Cardiac fibroblast (primary cell): ENCODE data around the gene HYI.

Experiments
- DNase-seq, 2 donors: peaks; one replicate each; pipeline versions ENCODE4 v3.0.0 to v3.0.0-alpha.2; 2010; ENCODE audit warnings: low read depth in 2 of 2
- H3K4me3 ChIP-seq, 2 donors: replicated peaks in 1 of 2; 1 replicate in 1 of 2; 2 replicates in 1 of 2; pipeline ENCODE4 v1.5.1; 2011; ENCODE audit warnings: low read depth in 2 of 2, low read length in 2 of 2, mild to moderate bottlenecking in 2 of 2, moderate library complexity in 1 of 2
- TF ChIP-seq, protein P1 (sequence below): IDR thresholded peaks from one replicate; pipeline ENCODE4 v1.5.1; 2011; ENCODE audit warnings: low read depth, mild to moderate bottlenecking, low read length, inconsistent platforms

The HYI gene

DNA sequence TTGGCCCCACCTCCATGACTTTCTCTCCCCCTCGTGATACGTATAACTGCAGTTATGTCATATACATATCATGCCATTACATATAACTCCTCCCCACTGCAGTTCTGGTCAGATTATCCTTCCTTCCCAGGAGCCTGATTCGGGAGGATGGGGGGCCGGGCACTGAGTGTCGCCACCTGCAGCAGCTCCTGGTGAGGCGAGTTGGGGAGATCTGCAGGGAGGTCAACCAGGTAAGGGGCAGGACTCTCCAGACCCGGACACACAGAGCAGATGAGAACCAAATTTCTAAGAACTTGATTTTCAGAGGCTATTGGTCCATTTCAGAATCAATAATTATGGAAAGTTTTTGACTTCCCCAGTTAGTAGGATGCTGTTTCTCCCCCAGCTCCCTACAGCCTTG lies 19.5 kb downstream of the HYI start:
- TF ChIP-seq, protein P1, sequence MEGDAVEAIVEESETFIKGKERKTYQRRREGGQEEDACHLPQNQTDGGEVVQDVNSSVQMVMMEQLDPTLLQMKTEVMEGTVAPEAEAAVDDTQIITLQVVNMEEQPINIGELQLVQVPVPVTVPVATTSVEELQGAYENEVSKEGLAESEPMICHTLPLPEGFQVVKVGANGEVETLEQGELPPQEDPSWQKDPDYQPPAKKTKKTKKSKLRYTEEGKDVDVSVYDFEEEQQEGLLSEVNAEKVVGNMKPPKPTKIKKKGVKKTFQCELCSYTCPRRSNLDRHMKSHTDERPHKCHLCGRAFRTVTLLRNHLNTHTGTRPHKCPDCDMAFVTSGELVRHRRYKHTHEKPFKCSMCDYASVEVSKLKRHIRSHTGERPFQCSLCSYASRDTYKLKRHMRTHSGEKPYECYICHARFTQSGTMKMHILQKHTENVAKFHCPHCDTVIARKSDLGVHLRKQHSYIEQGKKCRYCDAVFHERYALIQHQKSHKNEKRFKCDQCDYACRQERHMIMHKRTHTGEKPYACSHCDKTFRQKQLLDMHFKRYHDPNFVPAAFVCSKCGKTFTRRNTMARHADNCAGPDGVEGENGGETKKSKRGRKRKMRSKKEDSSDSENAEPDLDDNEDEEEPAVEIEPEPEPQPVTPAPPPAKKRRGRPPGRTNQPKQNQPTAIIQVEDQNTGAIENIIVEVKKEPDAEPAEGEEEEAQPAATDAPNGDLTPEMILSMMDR = no peak
- no peak overlapping the region for H3K4me3 ChIP-seq
- DNase-seq = no peak

DNA sequence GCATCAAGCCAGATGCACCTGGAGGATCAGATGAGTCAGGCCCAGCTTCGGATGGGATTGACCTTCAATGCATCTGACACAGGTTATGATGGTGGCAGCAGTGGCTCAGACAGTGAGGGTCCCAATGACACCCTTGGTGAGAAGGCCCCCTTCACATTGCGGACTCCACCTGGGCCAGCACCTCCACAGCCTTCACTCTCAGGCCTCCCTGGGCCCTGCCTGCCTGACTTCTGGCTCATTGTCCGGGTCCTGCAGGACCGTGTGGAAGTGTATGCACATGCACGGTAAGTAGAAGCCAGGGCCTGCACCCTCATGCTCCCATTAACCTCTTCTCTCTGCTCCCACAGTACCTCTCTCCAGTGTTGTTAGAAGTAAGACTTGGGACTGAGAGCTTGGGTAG lies 20.8 kb downstream of the HYI start:
- H3K4me3 ChIP-seq = no peak overlapping the region
- TF ChIP-seq, protein P1 = no peak
- no peak for DNase-seq

DNA sequence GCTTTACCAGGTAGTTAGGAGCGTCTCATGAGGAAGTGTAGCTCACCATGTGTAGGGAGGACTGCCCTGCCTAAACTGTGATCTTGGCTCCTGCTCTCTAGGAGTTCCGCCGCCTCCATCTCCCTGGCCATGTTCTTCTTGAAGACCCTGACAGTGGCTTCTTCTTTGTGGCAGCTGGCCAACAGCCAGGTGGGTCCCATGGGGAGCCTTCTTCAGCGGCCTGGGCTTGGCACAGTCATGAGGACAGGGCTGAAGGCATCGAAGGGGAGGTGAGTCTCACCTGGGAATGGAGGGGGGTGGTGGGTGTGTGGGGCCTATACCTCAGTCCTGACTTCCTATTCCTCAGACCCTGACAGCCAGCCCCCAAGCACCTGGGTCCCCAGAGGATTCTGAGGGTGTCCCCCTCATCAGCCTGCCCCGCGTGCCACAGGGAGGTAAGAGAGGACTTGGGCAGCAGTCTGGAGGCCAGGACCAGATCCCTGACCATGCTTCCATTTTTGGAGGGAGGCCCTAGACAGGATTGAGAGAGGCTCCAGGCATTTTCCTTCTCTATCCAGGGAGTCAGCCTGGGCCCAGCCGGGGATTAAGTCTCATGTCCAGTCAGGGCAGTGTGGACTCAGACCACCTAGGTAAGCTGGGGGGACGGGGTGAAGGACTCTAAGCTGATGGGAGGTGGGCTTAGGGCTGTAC lies 21.4 kb downstream of the HYI start:
- TF ChIP-seq, protein P1 = no peak
- no peak overlapping the region for H3K4me3 ChIP-seq
- DNase-seq = no peak

DNA sequence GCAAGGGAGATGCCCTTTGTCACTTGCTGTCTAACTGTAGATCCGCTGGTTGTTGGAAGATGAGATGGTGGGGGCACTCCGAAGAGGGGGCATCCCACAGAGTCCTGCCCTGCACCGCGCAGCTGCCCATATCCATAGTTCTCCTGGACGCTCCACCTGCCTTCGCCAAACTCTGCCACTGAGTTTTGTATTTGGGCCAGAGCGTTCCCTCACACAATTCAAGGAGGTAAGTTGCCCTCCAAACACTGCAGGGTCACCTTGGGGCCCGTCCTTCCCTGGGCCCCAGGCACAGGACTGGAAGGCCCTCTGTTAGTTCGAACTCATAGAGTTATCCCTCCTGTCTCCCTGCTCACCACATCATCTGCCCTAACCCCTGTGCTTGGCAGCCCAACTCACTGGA lies 22.1 kb downstream of the HYI start:
- TF ChIP-seq, protein P1 = no peak
- H3K4me3 ChIP-seq = no peak overlapping the region
- DNase-seq = no peak

DNA sequence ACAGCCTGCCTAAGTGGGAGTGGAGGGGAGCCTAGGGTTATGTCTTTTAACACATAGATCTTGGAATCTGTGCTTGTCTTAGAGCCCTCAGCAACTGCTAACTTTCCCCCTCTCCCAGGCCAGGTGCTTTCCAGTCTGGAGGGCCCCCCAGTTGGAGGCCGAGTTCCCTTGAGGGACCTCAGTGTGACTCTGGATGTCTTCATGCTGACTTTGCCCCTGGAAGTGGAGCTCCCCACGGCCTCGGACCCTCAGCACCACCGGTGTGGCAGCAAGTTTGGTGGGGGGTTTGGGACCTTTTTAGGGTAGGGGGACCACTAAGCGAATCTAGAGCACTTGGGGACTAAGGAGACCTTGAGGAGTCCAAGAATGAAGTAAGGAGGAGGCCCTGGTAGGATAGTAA lies 22.9 kb downstream of the HYI start:
- TF ChIP-seq, protein P1 = no peak
- DNase-seq = no peak
- H3K4me3 ChIP-seq = no peak overlapping the region

DNA sequence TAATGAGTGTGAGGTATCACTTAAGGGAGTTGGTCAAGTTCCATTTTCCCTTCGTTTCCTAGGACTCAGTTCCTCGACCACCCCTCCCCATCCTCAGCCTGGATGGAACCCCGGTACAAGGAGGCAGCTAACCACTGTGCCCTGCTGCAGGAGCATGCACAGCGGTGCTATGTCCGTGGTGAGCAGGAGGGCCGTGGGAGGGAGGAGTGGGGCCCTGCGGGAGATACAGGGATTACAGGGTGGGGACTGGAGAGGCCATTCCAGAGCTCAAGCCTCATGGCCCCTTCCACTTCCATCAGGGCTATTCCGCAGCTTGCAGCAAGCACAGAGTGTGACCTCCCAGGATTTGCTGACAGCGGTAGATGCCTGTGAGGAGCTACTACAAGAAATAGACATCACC lies 25.8 kb downstream of the HYI start:
- H3K4me3 ChIP-seq = no peak overlapping the region
- DNase-seq = no peak
- TF ChIP-seq, protein P1 = no peak

DNA sequence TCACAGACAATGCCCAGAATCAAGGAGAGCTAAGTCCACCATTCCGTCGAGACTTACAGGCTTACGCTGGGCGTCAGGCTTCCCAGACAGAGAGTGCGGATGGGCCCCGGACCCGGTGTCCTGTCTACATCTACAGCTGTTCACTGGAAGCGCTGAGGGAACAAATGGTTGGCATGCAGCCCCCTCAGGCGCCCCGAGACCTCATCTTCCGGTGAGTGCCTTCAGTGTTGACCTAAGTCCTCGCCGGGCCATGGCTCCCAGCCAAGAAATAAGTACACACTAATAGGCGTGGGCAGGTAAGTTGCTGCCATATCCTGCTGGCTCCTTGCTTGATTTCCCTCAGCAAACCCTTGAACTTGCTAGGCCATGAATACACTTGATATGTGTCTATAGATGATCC lies 26.2 kb downstream of the HYI start:
- no peak for DNase-seq
- no peak overlapping the region for H3K4me3 ChIP-seq
- TF ChIP-seq, protein P1 = no peak
